GM23248 (cell line): ENCODE data around the gene GPR39.

Experiments
- EZH2 ChIP-seq: fragments of 200-600 bp; sonication (generic); IDR thresholded peaks from 2 replicates; pipeline ENCODE4 v1.6.1; 2018; ENCODE audit warnings: antibody characterized with exemption, mild to moderate bottlenecking; ENCODE audit not compliant: insufficient read depth, poor library complexity, severe bottlenecking
- EZH2phosphoT487 ChIP-seq: fragments of 200-600 bp; sonication (generic); IDR thresholded peaks from 2 replicates; pipeline ENCODE4 v1.6.1; 2018; ENCODE audit warnings: antibody characterized with exemption, moderate library complexity, mild to moderate bottlenecking, low read depth; ENCODE audit not compliant: insufficient read depth

- TF ChIP-seq EZH2phosphoT487 (no peak), EZH2 (no peak)
Measured at GRCh38 chr2:132372276-132372675, 44.3 kb upstream of the GPR39 start.
